Stomach (tissue), 4 donors: ENCODE results near the gene PHLDB1.

Source experiments
- POLR2AphosphoS5 ChIP-seq, 3 donors: sonication (generic); formaldehyde crosslinking; IDR thresholded peaks; one replicate each; pipeline ENCODE4 v1.6.1; 2016; ENCODE audit warnings: antibody characterized with exemption in 3 of 3
- TF ChIP-seq, protein P1 (sequence below), 7 experiments: fragments of 450-650 bp in 4 of 7; fragments of 200-600 bp in 3 of 7; sonication (generic) in 3 of 7; IDR thresholded peaks; one replicate each; pipeline ENCODE4 v1.5.1; 2016 to 2019; ENCODE audit warnings: antibody characterized with exemption in 7 of 7, control low read depth in 2 of 7, mild to moderate bottlenecking in 1 of 7

DNA sequence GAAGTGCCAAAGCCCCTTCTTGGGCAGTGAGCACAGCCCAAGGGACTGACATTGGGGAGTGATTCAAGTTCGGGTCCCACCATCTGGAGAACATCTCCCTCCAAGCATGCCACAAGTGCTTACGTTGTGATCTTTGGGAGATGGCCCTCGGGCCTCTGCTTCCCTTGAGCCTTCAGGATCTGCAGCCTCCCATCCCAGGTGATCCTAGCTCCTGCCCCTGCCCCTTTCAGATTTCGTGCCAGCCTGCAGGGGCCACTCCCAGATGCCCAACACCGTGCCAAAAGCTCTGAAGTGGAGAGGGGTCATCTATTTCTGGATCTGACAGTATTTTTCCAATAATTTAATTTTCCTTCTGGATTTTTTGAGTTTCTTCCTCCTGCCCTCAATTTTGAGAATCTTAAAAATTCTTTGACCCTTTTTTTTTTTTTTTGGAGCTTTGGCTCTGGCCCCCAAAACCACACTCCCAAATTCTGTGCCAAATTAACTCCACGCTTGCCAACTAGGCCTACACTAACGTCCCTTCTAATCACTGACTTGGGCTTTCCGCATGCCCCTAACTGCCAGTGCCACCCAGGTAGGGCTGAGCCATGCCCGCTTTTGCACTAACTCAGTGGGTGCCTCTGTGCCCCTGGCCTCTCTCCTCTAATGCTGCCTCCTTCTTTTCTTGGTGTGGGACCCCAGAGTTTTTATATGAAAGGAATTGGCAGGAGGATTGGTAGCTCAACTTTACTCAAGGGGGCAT, 25.3 kb downstream of the PHLDB1 start:
- TF ChIP-seq, protein P1, sequence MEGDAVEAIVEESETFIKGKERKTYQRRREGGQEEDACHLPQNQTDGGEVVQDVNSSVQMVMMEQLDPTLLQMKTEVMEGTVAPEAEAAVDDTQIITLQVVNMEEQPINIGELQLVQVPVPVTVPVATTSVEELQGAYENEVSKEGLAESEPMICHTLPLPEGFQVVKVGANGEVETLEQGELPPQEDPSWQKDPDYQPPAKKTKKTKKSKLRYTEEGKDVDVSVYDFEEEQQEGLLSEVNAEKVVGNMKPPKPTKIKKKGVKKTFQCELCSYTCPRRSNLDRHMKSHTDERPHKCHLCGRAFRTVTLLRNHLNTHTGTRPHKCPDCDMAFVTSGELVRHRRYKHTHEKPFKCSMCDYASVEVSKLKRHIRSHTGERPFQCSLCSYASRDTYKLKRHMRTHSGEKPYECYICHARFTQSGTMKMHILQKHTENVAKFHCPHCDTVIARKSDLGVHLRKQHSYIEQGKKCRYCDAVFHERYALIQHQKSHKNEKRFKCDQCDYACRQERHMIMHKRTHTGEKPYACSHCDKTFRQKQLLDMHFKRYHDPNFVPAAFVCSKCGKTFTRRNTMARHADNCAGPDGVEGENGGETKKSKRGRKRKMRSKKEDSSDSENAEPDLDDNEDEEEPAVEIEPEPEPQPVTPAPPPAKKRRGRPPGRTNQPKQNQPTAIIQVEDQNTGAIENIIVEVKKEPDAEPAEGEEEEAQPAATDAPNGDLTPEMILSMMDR (IDR thresholded peaks at IDR 0.05) = no peak
- no peak for TF ChIP-seq POLR2AphosphoS5 (IDR thresholded peaks at IDR 0.05)
